Measurements from ENCODE around the gene RTL10.

DNA sequence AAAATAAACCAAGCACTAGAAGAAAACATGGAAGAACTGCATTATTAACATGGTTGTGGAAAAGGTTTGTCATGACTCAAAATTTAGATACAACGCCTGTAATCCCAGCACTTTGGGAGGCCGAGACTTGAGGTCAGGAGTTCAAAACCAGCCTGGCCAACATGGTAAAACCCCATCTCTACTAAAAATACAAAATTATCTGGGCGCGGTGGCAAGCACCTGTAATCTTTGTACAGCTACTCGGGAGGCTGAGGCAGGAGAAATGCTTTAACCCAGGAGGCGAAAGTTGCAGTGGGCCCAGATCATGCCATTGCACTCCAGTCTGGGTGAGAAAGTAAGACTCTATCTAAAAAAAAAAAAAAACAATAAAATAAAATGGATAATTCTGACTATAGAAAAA is 23.7 kb downstream of the RTL10 start:
- TF ChIP-seq, protein P1, sequence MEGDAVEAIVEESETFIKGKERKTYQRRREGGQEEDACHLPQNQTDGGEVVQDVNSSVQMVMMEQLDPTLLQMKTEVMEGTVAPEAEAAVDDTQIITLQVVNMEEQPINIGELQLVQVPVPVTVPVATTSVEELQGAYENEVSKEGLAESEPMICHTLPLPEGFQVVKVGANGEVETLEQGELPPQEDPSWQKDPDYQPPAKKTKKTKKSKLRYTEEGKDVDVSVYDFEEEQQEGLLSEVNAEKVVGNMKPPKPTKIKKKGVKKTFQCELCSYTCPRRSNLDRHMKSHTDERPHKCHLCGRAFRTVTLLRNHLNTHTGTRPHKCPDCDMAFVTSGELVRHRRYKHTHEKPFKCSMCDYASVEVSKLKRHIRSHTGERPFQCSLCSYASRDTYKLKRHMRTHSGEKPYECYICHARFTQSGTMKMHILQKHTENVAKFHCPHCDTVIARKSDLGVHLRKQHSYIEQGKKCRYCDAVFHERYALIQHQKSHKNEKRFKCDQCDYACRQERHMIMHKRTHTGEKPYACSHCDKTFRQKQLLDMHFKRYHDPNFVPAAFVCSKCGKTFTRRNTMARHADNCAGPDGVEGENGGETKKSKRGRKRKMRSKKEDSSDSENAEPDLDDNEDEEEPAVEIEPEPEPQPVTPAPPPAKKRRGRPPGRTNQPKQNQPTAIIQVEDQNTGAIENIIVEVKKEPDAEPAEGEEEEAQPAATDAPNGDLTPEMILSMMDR (IDR thresholded peaks at IDR 0.05; ENCODE audit: insufficient read depth, low read length, poor library complexity, severe bottlenecking) = no peak
- TF ChIP-seq EZH2phosphoT487 (conservative IDR thresholded peaks at IDR 0.05; ENCODE audit: low read length) = no peak
